Measurements from ENCODE around the gene RPS19BP1. TPM values are rescaled to one million over a fixed set of nuclear protein-coding genes. Genes with fewer than 3 reads are reported as not detected.
"Not testable (repeated sequence)": the region's sequence is repeated elsewhere in the genome, so short reads cannot be mapped to it uniquely, and the experiment has no call there.

The RPS19BP1 gene
- total and polyA plus RNA-seq, 2 of the 8 experiments (the other 6 are each of a cell fraction or from before 2014, with no cell fraction given), result 77.9 to 97.9 TPM

DNA sequence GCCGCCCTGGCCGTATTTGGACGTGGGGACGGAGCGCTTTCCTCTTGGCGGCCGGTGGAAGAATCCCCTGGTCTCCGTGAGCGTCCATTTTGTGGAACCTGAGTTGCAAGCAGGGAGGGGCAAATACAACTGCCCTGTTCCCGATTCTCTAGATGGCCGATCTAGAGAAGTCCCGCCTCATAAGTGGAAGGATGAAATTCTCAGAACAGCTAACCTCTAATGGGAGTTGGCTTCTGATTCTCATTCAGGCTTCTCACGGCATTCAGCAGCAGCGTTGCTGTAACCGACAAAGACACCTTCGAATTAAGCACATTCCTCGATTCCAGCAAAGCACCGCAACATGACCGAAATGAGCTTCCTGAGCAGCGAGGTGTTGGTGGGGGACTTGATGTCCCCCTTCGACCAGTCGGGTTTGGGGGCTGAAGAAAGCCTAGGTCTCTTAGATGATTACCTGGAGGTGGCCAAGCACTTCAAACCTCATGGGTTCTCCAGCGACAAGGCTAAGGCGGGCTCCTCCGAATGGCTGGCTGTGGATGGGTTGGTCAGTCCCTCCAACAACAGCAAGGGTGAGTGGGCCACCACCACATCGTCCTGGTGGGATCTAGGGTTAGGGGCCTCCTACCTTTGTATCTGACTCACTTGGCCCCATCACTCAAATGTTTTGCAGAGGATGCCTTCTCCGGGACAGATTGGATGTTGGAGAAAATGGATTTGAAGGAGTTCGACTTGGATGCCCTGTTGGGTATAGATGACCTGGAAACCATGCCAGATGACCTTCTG lies 11.3 kb downstream of the RPS19BP1 start:
- Histone ChIP-seq H3K4me1 (replicated peaks in 1 of 4; ENCODE audit: control insufficient read depth in 3 of 4, insufficient read depth in 4 of 4, low read length in 3 of 4) (peaks cover 0 to 12% (median 5%) of the 10 kb centered on the region in 4 experiments; a peak in 4 of 7 replicates), H3K4me3 (ENCODE audit: extremely low read depth in 1 of 4, insufficient read depth in 2 of 4, low read depth in 3 of 4, low read length in 4 of 4) (peak overlapping the region; percentile 93 to 99 (median 95)), H3K9ac (replicated peaks in 1 of 4; ENCODE audit: extremely low read depth in 1 of 4, low read depth in 3 of 4, low read length in 3 of 4) (peak overlapping the region; percentile 61 to 99 (median 98)), H3K79me2 (ENCODE audit: control insufficient read depth in 1 of 2, insufficient read depth in 2 of 2, low read length in 2 of 2) (peaks cover 5 to 29% of the 10 kb centered on the region in 2 experiments; a peak in 3 of 4 replicates), H2BK5ac (ENCODE audit: low read depth, low read length) (peak overlapping the region; percentile 100), H4K20me1 (replicated peaks in 1 of 2; ENCODE audit: control insufficient read depth in 1 of 2, insufficient read depth in 2 of 2, low read length in 2 of 2) (peaks cover 33 to 35% of the 10 kb centered on the region in 2 experiments), H3K4me2 (ENCODE audit: insufficient read depth in 1 of 2, low read depth in 2 of 2, low read length in 2 of 2) (peak overlapping the region; percentile 87 to 88), H3K23me2 (ENCODE audit: low read depth, low read length) (peaks cover 12% of the 10 kb centered on the region), H3K27ac (ENCODE audit: low read depth, low read length) (peak overlapping the region; percentile 99; the same call in 1 of the 2 replicates), H3K36me3 (ENCODE audit: control insufficient read depth in 2 of 4, insufficient read depth in 4 of 4, low read length in 3 of 4) (peaks cover 22 to 41% (median 35%) of the 10 kb centered on the region in 4 experiments), H3K56ac (replicated peaks; ENCODE audit: insufficient read length, low read depth, low read length) (peak overlapping the region; percentile 27)
- not testable (repeated sequence) for H4K8ac ChIP-seq (ENCODE audit: extremely low read depth, insufficient read depth, low read length); FAIRE-seq; H3K14ac ChIP-seq (ENCODE audit: insufficient read length); H2AK5ac ChIP-seq (ENCODE audit: low read depth, low read length); H3K27me3 ChIP-seq (replicated peaks in 1 of 4; ENCODE audit: control insufficient read depth in 3 of 4, extremely low read depth in 1 of 4, insufficient read depth in 3 of 4, low read length in 3 of 4); H2BK120ac ChIP-seq (replicated peaks; ENCODE audit: low read depth, low read length); H2AFZ ChIP-seq (ENCODE audit: low read length); H3K79me1 ChIP-seq (ENCODE audit: low read depth, low read length); H2BK20ac ChIP-seq (ENCODE audit: low read length); H2BK12ac ChIP-seq (ENCODE audit: low read depth, low read length); H3K18ac ChIP-seq (ENCODE audit: extremely low read depth, low read length); H2BK15ac ChIP-seq (ENCODE audit: low read length); H4K5ac ChIP-seq (ENCODE audit: insufficient read length, low read depth, low read length); DNase-seq (ENCODE audit: low read depth in 1 of 2, low spot score in 2 of 2); H3K9me3 ChIP-seq (ENCODE audit: insufficient read depth in 2 of 2, low read depth in 1 of 2, low read length in 1 of 2); H4K91ac ChIP-seq (replicated peaks; ENCODE audit: insufficient read length, low read length); H3K4ac ChIP-seq (replicated peaks; ENCODE audit: insufficient read length, low read depth, low read length); H3K23ac ChIP-seq (ENCODE audit: insufficient read length)
- WGBS, 2 experiments (ENCODE audit: extremely low coverage in 1 of 2, insufficient coverage in 1 of 2, insufficient read length in 1 of 2, insufficient replicate concordance in 2 of 2, low coverage in 1 of 2, low lambda C conversion rate in 2 of 2, missing lambda C conversion rate in 1 of 2), result 14% methylated on average over 22 of the region's 28 CpGs; no CpG with 5 or more reads in 1 of the 2 experiments
- ChIA-PET POLR2A (ENCODE audit: partially characterized antibody) (interaction anchor here (0.6 to 6.6 kb wide), 22 partner anchors 9 to 524 kb away, joined by 3 to 83 read pairs (median 7); partner anchors contain the start of genes MIEF1, RPL3 and RPS19BP1), CTCF (ENCODE audit: partially characterized antibody) (interaction anchor here (1.0 to 21.9 kb wide), 2 partner anchors 8 to 25 kb away, joined by 3 to 361 read pairs; partner anchors contain the start of gene MIEF1)
- peak; percentile 29 for TF ChIP-seq KDM4A (IDR thresholded peaks at IDR 0.05; ENCODE audit: low read depth, low read length, severe bottlenecking)
- peak; percentile 55; the same call in 1 of the 2 replicates for TF ChIP-seq POLR2AphosphoS5 (IDR thresholded peaks at IDR 0.05; ENCODE audit: low read depth, low read length)
